ENCODE data around the gene PCARE. TPM values are rescaled to one million over a fixed set of nuclear protein-coding genes. Genes with fewer than 3 reads are reported as not detected.

Gene PCARE
- total and polyA plus RNA-seq, 2 of the 8 experiments (the other 6 are each of a cell fraction or from before 2014, with no cell fraction given) = not detected

DNA sequence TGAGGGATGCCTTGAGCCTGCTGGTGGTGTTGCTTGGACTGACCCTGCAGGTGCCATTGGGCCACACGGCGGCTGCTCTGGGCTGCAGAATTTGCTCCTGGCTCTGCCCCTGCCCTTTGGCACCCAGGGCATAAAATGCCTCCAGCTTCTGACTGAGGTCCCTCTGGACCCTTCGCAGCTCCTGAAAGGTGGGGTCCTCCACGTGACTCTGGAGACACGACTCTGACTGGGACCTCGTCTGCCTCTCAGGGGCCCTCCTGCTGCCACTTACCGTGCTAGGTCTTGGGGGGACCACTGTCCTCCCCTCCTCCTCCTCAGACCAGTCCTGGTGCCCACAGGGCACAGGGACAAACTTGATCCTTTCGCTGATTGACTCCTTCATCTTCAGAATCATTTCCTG, 2.1 kb downstream of the PCARE start:
- no peak overlapping the region for H3K23ac ChIP-seq (ENCODE audit: insufficient read length)
- H3K56ac ChIP-seq (replicated peaks; ENCODE audit: insufficient read length, low read depth, low read length) = no peak overlapping the region
- H4K8ac ChIP-seq (ENCODE audit: extremely low read depth, insufficient read depth, low read length) = peak overlapping the region; percentile 57; the same call in 1 of the 2 replicates
- no peak overlapping the region for H3K4ac ChIP-seq (replicated peaks; ENCODE audit: insufficient read length, low read depth, low read length)
- no peak overlapping the region for H4K91ac ChIP-seq (replicated peaks; ENCODE audit: insufficient read length, low read length)
- H3K18ac ChIP-seq (ENCODE audit: extremely low read depth, low read length) = no peak overlapping the region
- CTCF ChIA-PET (ENCODE audit: partially characterized antibody) = interaction anchor here (1.6 kb wide), 1 partner anchor 18 kb away, joined by 3 read pairs; no protein-coding TSS in a partner anchor
- H3K9me3 ChIP-seq (ENCODE audit: insufficient read depth in 2 of 2, low read depth in 1 of 2, low read length in 1 of 2) = no peaks in the 10 kb centered on the region
- no peaks in the 10 kb centered on the region for H4K20me1 ChIP-seq (replicated peaks in 1 of 2; ENCODE audit: control insufficient read depth in 1 of 2, insufficient read depth in 2 of 2, low read length in 2 of 2)
- H2AK5ac ChIP-seq (ENCODE audit: low read depth, low read length) = no peak overlapping the region
- POLR2A ChIA-PET (ENCODE audit: partially characterized antibody) = no interaction called here
- H3K9ac ChIP-seq (replicated peaks in 1 of 4; ENCODE audit: extremely low read depth in 1 of 4, low read depth in 3 of 4, low read length in 3 of 4) = no peak overlapping the region
- no peaks in the 10 kb centered on the region for H3K4me1 ChIP-seq (replicated peaks in 1 of 4; ENCODE audit: control insufficient read depth in 3 of 4, insufficient read depth in 4 of 4, low read length in 3 of 4)
- TF ChIP-seq RXRA (IDR thresholded peaks at IDR 0.05; ENCODE audit: insufficient read depth, low read depth, low read length) = no peak
- TF ChIP-seq CREB1 (IDR thresholded peaks at IDR 0.05) = no peak
- TF ChIP-seq KDM5A (IDR thresholded peaks at IDR 0.05; ENCODE audit: low read length) = no peak
- TF ChIP-seq BCL11A (IDR thresholded peaks at IDR 0.05; ENCODE audit: low read depth in 2 of 2, low read length in 2 of 2) = no peak
- no peak for TF ChIP-seq CBX8 (IDR thresholded peaks at IDR 0.05; ENCODE audit: borderline replicate concordance, low read depth, low read length)
- no peak for TF ChIP-seq ZNF274 (IDR thresholded peaks at IDR 0.05; ENCODE audit: borderline replicate concordance, extremely low read depth, low read length)
- TF ChIP-seq, protein P1, sequence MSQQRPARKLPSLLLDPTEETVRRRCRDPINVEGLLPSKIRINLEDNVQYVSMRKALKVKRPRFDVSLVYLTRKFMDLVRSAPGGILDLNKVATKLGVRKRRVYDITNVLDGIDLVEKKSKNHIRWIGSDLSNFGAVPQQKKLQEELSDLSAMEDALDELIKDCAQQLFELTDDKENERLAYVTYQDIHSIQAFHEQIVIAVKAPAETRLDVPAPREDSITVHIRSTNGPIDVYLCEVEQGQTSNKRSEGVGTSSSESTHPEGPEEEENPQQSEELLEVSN (IDR thresholded peaks at IDR 0.05) = no peak
- no peak for TF ChIP-seq RBBP5 (IDR thresholded peaks at IDR 0.05; ENCODE audit: borderline replicate concordance, low read depth, low read length)
- TF ChIP-seq, protein P2, sequence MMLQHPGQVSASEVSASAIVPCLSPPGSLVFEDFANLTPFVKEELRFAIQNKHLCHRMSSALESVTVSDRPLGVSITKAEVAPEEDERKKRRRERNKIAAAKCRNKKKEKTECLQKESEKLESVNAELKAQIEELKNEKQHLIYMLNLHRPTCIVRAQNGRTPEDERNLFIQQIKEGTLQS (IDR thresholded peaks at IDR 0.05; ENCODE audit: insufficient read depth, low read depth, low read length) = no peak
- no peak for TF ChIP-seq SAP30 (IDR thresholded peaks at IDR 0.05; ENCODE audit: insufficient read depth, insufficient replicate concordance, low read length)
- TF ChIP-seq TAF1 (IDR thresholded peaks at IDR 0.05; ENCODE audit: low read depth, low read length) = no peak
- no peak for TF ChIP-seq BRCA1 (IDR thresholded peaks at IDR 0.05; ENCODE audit: low read depth, low read length)
- TF ChIP-seq TBP (IDR thresholded peaks at IDR 0.05; ENCODE audit: low read depth, low read length) = no peak
- no peak overlapping the region for H2BK5ac ChIP-seq (ENCODE audit: low read depth, low read length)
- H3K79me1 ChIP-seq (ENCODE audit: low read depth, low read length) = no peaks in the 10 kb centered on the region
- DNase-seq (ENCODE audit: low read depth in 1 of 2, low spot score in 2 of 2) = no peak
- H3K14ac ChIP-seq (ENCODE audit: insufficient read length) = no peak overlapping the region
- H2AFZ ChIP-seq (ENCODE audit: low read length) = no peak overlapping the region
- H3K27ac ChIP-seq (ENCODE audit: low read depth, low read length) = no peak overlapping the region
- no peaks in the 10 kb centered on the region for H3K27me3 ChIP-seq (replicated peaks in 1 of 4; ENCODE audit: control insufficient read depth in 3 of 4, extremely low read depth in 1 of 4, insufficient read depth in 3 of 4, low read length in 3 of 4)
- no peak overlapping the region for H2BK20ac ChIP-seq (ENCODE audit: low read length)
- no peak overlapping the region for H4K5ac ChIP-seq (ENCODE audit: insufficient read length, low read depth, low read length)
- H3K4me3 ChIP-seq (ENCODE audit: extremely low read depth in 1 of 4, insufficient read depth in 2 of 4, low read depth in 3 of 4, low read length in 4 of 4) = no peak overlapping the region
- no peak overlapping the region for H2BK12ac ChIP-seq (ENCODE audit: low read depth, low read length)
- no peak overlapping the region for H2BK120ac ChIP-seq (replicated peaks; ENCODE audit: low read depth, low read length)
- H3K36me3 ChIP-seq (ENCODE audit: control insufficient read depth in 2 of 4, insufficient read depth in 4 of 4, low read length in 3 of 4) = no peaks in the 10 kb centered on the region
- no peaks in the 10 kb centered on the region for H3K23me2 ChIP-seq (ENCODE audit: low read depth, low read length)
- no peak overlapping the region for H2BK15ac ChIP-seq (ENCODE audit: low read length)
- H3K79me2 ChIP-seq (ENCODE audit: control insufficient read depth in 1 of 2, insufficient read depth in 2 of 2, low read length in 2 of 2) = no peaks in the 10 kb centered on the region
- WGBS, 2 experiments (ENCODE audit: extremely low coverage in 1 of 2, insufficient coverage in 1 of 2, insufficient read length in 1 of 2, insufficient replicate concordance in 2 of 2, low coverage in 1 of 2, low lambda C conversion rate in 2 of 2, missing lambda C conversion rate in 1 of 2) = 96% methylated on average over 7 of the region's 8 CpGs; no CpG with 5 or more reads in 1 of the 2 experiments
- H3K4me2 ChIP-seq (ENCODE audit: insufficient read depth in 1 of 2, low read depth in 2 of 2, low read length in 2 of 2) = no peak overlapping the region
- no peak for FAIRE-seq

Data from H1 (cell line).